Measurements from ENCODE around the gene TYRP1.

TYRP1 gene

GRCh38 chr9:12696931-12697622 lies 3.9 kb downstream of the TYRP1 start:
- no peak for DNase-seq (ENCODE audit: low read depth)

DNA sequence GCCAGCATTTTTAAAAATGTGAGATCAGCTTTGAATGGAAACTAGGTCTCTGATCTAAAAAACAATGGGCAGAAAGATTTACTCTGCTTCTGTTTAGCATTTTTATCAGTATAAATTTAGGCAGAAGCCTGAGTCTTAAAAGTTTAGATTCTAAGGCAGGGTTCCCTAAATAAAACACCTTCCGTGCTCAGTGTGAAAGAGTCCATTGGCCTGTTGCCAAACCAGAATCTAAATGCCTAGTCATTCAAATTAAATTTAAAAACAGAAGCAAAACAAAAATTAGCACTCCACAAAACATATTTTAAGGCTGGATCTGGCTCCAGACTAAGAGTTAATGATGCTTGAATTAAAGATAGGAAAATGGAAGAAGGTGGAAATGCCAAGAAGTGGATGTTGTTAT lies 4.5 kb downstream of the TYRP1 start:
- DNase-seq (ENCODE audit: low read depth): peak; percentile 34

- DNase-seq (ENCODE audit: low read depth): peak; percentile 76
These were observed 5.1 kb downstream of the TYRP1 start for GRCh38 chr9:12698266-12698665.

DNA sequence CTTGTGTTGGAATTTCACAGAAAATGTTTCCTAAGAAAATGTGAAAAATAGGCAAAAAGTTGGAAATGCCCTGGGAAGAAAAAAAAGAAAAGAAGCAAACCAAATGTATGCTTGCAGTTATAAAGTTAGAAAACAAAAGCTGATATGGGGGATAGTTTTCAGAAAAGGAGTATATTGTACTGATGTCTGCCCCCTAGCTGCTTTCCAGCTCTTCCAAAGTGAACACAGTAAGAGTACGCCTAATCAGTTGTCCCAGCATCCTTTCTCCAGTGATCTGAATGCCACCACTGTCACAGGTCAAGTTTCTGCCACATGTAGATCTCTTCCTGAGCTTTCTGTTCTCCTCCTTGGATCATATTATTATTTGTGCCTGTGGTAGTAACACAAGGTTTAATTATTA lies 5.8 kb downstream of the TYRP1 start:
- DNase-seq (ENCODE audit: low read depth): no peak

GRCh38 chr9:12699529-12699928 lies 6.3 kb downstream of the TYRP1 start:
- peak; percentile 68 for DNase-seq (ENCODE audit: low read depth)

GRCh38 chr9:12701126-12701525 lies 7.9 kb downstream of the TYRP1 start:
- no peak for DNase-seq (ENCODE audit: low read depth)

GRCh38 chr9:12702160-12702758 lies 9.1 kb downstream of the TYRP1 start:
- peak; percentile 65 for DNase-seq (ENCODE audit: low read depth)

GRCh38 chr9:12703996-12704395 lies 10.8 kb downstream of the TYRP1 start:
- DNase-seq (ENCODE audit: low read depth): no peak

- DNase-seq (ENCODE audit: low read depth): no peak
These were observed 12.7 kb downstream of the TYRP1 start for GRCh38 chr9:12705738-12706391.

DNA sequence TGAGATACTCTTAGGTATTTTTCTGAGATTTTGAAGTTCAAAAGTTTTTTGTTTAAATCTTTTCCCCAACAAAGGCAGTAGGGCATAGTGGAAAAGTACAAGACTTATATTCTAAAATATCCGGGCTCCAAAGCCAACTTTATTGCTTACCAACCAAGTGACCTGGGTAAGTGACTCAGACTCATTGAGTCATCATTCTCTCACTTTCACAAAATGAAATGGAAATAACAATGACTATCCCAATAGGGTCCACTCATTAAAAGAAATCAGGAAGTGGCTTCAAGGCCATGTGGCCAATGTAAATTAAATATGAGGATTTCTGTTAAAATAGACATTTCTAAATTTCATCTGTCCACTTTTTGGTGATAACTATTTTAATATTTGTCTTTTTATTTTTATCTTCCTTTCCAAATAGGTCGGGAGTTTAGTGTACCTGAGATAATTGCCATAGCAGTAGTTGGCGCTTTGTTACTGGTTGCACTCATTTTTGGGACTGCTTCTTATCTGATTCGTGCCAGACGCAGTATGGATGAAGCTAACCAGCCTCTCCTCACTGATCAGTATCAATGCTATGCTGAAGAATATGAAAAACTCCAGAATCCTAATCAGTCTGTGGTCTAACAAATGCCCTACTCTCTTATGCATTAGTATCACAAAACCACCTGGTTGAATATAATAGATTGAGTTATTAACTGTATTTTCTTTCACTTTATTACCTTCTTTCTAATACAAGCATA lies 15.5 kb downstream of the TYRP1 start:
- DNase-seq (ENCODE audit: low read depth): peak; percentile 88

GRCh38 chr9:12712532-12712931 lies 19.3 kb downstream of the TYRP1 start:
- peak; percentile 40 for DNase-seq (ENCODE audit: low read depth)

GRCh38 chr9:12715268-12715667 lies 22.1 kb downstream of the TYRP1 start:
- DNase-seq (ENCODE audit: low read depth): no peak

GRCh38 chr9:12716823-12717600 lies 23.8 kb downstream of the TYRP1 start:
- no peak for DNase-seq (ENCODE audit: low read depth)

GRCh38 chr9:12717907-12718306 lies 24.7 kb downstream of the TYRP1 start:
- no peak for DNase-seq (ENCODE audit: low read depth)

GRCh38 chr9:12718482-12719026 lies 25.4 kb downstream of the TYRP1 start:
- DNase-seq (ENCODE audit: low read depth): peak; percentile 78

GRCh38 chr9:12719431-12719830 lies 26.2 kb downstream of the TYRP1 start:
- DNase-seq (ENCODE audit: low read depth): peak; percentile 57

- DNase-seq (ENCODE audit: low read depth): no peak
These were observed 27.4 kb downstream of the TYRP1 start for GRCh38 chr9:12720551-12720950.

- DNase-seq (ENCODE audit: low read depth): no peak
These were observed 28.9 kb downstream of the TYRP1 start for GRCh38 chr9:12722131-12722530.

GRCh38 chr9:12723409-12724028 lies 30.3 kb downstream of the TYRP1 start:
- peak; percentile 36 for DNase-seq (ENCODE audit: low read depth)

DNA sequence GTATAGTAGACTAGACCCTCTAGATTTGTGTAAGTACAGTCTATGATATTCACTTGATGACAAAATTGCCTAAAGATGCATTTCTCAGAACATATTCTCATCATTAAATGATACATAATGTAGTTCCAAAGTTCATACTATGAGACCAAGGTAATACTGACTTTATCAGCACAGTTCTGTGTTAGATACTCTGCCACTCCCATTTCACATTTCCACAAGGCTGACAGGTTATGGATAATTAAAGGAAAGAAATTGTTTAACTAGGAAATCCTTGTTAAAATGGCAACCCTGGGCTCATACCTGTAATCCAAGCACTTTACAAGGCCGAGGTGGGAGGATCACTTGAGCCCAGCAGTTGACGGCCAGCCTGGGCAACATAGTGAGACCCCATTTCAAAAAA lies 33.6 kb downstream of the TYRP1 start:
- no peak for DNase-seq (ENCODE audit: low read depth)

GRCh38 chr9:12730198-12730597 lies 37.0 kb downstream of the TYRP1 start:
- DNase-seq (ENCODE audit: low read depth): no peak

Data from iris pigment epithelial cell (primary cell).